Medulla oblongata (tissue), 1 donor: ENCODE data around the gene ANKRD60.

ENCODE experiments used
- DNase-seq: peaks from one replicate; pipeline ENCODE4 v3.0.0-alpha.2; 2015; ENCODE audit errors: extremely low spot score

ANKRD60 gene

DNA sequence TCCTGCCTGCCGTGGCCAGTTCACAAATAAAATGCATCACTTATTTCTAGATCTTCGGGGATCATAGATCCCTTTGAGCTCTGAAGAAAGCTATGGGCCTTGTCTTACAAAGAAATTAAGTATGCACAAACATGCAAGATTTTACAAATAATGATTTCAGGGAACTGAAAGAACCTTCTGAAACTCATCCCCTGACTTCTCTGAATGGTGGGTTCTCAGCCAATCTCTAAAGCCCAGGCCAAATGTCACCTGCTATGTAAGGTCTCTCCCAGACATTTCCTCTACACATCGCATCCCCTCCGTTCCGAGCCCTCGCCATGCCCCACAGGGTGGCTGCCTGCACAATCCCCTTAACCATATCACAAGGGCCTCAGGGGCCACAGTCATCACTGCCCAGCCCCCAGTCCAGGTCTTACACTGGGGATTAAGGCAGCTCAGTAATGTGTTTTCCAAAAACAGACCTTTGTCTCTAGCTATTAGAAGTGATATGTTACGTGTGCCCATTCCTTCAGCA lies 16.1 kb upstream of the ANKRD60 start:
- DNase-seq, result no peak

DNA sequence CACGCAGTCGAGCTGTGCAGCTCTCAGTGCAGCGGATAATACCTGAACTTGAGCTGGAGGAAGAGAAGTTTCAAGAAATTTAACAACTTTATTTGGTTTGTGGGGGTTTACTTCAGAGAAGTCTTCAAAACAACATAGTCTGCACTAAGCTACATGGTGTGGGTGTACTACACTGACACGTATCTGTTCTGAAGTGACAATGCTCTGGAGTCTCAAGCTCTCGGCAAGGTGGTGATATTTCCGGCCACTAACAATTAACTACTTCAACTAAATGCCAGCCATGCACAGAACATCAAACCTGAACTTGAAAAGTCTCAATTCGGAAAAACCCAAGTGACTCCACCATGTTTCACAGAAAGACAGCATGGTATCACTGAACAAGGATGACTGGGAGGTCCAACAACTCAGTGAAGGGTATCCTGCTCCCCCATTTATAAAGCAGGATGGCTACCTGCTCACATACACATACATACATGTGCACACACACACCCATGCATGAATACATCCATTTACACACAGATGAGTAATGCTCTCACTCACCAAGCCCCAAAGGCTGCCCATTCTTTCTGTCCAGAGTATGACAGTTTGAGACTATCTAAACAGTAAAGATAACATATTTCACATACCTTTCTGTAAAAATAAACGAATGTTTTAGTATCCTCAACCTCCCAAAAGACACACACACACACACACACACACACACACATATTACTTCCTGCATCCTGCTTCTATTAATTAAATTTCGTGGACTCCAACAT lies 15.4 kb upstream of the ANKRD60 start:
- no peak for DNase-seq

DNA sequence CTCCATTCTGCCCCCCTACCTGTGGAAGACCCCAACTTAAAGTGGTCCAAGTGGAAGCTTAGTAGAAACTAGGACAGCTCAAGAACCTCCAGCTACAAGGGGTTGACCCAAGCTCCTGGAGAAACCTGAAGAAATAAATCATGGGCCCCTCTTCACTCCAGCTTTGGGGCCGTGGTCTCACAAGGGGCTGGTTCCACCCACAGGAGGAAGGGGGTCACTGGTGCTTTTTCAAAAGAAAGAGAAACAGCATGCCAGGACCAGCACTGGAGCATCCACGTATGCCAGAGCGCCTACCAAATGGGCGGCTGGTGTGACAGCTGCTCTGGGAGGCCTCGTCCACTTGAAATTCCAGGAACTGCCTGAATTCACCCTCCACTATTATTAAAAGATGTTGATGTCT lies 14.4 kb upstream of the ANKRD60 start:
- DNase-seq, result no peak

DNA sequence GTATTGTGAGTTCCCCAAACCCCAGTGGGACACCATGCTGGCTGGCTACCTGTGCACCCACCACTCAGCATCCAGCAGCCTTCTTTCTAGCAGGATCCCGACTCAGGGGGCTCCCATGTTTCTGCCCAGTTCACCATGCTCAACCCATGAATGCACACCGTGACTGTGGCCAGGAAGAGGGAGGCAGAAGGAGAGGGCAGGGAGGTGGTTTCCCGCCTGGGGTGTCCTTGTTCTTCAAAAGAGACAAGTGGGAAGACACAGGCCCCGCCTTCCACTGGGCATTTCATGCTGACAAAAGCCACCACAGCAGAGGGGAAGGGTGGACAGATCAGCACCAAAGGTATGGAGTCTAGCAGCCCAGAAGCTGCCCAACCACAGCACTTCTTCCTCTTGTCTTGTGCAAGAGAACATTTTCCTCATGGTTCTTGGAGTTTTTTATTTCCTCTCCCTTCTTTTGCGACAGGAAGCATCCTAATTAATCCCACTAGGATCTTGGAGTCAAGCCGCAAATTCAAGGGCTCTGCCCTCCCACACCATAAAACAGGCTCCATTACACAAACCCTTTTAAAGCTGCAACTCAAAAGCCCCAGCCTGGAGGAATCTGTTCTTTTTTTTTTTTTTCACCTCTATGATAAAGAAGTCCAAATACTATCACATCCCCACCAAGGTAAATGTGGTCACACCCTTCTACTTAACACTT lies 13.5 kb upstream of the ANKRD60 start:
- DNase-seq, result no peak

DNA sequence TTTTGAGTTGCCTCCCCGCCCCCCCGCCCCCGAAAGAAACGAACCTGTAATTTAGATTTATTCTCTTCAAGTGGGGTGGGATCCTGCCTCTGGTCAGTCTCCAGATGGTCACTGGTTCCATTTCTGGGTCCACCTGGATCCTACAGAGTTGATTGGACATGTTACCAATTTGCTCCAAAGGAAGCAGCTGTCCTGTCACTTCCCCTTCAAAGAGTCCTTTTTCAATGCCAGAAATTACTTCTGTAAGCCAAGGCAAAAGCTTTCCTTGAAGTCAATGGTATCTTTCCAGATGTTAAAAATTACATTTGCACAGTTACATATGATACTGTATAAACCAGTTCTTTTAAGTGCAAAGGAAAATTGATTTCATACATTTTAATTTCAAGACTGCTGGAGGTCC lies 12.0 kb upstream of the ANKRD60 start:
- no peak for DNase-seq

GRCh38 chr20:58239216-58239615 lies 10.8 kb upstream of the ANKRD60 start:
- no peak for DNase-seq

DNA sequence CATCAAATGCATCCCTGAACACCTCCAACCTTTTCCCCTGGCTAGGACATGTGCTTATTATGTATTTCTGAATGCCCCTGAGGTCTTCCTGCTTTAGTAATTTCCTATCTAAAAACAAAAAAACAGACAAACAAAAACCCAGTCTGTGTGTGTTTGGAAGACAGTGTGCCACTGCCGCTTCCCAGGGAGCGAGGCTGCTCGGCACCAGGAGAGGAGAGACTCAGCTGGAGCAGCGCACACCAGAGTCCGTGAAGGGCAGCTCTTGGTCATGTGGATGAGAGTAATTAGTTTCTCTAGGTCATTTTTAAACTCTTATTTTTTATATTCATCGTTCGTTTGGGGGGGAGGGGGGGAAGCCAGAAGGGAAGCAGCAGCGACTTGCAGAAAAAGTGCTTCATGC lies 10.0 kb upstream of the ANKRD60 start:
- DNase-seq, result no peak

GRCh38 chr20:58237318-58238132 lies 9.1 kb upstream of the ANKRD60 start:
- no peak for DNase-seq

- DNase-seq, result peak; percentile 81
Observed at GRCh38 chr20:58236612-58237317, 8.3 kb upstream of the ANKRD60 start.

- DNase-seq, result no peak
Observed at GRCh38 chr20:58235010-58235409, 6.6 kb upstream of the ANKRD60 start.

DNA sequence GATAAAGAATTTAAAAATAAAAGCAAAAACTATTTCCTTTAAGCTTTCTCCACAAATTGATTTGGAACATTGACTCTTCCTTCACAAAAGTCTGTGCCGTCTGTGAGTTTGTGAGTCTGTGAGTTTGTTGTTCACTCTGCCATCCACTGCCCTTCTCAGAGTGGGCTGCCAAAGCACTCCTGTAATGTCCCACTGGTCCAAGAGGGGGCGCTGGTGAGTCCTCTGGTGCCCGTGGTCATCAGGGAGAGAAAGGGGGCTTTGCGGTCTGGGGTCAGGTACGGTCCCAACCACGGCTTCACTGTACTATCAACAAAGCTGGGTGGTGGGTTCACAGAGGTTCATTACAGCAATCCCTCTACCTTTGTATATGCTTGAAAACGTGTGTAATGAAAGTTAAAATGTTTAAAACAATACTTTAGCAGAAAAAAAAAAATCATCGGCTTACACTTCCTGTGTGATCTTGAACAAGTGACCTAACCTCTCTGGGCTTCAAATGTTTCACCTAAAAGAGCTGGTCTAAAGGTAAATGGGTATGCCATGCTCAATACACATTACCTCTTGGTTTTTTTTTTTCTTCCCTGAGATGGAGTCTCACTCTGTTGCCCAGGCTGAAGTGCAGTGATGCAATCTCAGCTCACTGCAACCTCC lies 5.6 kb upstream of the ANKRD60 start:
- no peak for DNase-seq

DNA sequence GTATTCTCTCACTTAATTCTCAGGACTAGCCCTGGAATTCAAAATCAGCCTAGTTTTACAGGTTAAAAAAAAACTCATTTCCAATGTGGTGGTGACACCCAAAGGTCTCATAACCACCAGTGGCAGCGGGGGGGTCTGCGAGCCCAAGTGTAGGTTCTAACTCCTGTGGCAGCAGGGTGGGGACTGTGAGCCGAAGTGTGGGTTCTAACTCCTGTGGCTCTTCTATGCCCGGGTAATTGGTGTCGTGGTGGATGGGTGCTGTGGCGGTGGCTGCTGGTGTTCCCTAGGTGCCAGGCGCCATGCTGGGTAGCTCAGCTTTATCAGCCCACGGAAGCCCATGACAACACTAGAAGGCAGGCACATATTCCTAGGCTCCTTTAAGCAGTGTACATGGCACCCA lies 4.9 kb upstream of the ANKRD60 start:
- DNase-seq, result no peak

GRCh38 chr20:58231683-58232082 lies 3.2 kb upstream of the ANKRD60 start:
- no peak for DNase-seq

DNA sequence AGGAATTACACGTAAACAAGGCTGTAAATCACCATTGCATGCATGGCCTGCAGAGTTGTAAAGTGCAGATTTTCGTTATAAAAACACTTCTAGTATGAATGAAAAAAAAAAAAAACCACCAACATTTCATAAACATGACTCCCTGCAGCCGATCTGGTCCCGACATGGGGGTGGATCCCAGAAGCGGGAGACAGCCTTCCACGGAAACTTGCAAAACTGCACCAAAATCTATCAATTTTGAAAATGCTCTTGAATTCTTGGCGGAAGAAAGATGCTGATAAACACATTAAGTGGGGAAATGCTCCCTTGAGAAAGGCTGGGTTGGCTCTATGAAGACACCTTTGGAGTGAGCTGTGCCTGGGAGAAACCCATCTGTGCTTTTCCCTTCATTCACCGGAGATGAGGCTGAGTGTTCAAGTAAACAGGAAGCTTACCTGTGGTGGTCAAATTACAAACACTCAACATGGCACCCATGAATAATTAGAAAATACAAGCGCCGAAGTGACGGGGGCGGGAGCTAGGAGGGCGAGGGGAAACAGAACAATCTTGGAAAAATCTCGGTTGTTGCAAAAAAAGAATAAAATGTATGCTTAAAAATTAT lies 845 bp upstream of the ANKRD60 start:
- DNase-seq, result no peak

DNA sequence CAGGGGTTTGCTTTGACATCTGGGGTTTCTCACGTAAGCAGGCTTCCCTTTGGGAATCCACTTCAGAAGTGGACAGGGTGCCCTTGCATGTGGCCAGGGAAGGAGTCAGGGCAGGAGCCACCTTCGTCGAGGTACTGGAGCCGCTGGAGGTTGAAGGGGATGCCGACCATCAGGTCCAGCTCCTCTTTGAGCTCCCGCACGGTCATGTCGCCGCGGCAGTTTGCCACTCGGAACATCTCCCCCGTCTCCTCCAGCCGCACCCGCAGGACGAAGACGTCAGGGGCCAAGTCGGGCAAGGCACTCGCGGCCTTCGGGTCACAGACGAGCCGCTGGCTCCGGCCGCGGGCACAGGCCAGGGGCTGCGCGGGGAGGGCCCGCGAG lies 360 bp downstream of the ANKRD60 start:
- no peak for DNase-seq

GRCh38 chr20:58227391-58228102 lies 906 bp downstream of the ANKRD60 start:
- no peak for DNase-seq

GRCh38 chr20:58225452-58226200 lies 2.8 kb downstream of the ANKRD60 start:
- DNase-seq, result no peak

GRCh38 chr20:58224974-58225373 lies 3.5 kb downstream of the ANKRD60 start:
- DNase-seq, result no peak

GRCh38 chr20:58224097-58224496 lies 4.4 kb downstream of the ANKRD60 start:
- DNase-seq, result no peak
